Neural cell (in vitro differentiated cells): ENCODE data around the gene GJA10.

Source experiments
- EZH2 ChIP-seq: fragments of 200-600, 300-800 bp; shearing (Covaris generic), sonication (generic); IDR thresholded peaks from 2 replicates; pipeline ENCODE4 v1.6.1; 2014; ENCODE audit warnings: antibody characterized with exemption, low read length, borderline replicate concordance, mild to moderate bottlenecking; ENCODE audit not compliant: insufficient read depth, poor library complexity, severe bottlenecking
- POLR2AphosphoS5 ChIP-seq: IDR thresholded peaks from 2 replicates; pipeline ENCODE4 v1.6.1; 2012
- RAD21 ChIP-seq: fragments of 450-650 bp; conservative IDR thresholded peaks from 2 replicates; pipeline ENCODE4 v1.6.1; 2014; ENCODE audit warnings: antibody characterized with exemption, mild to moderate bottlenecking, moderate library complexity
- TF ChIP-seq, protein P1 (sequence below): fragments of 450-650 bp; IDR thresholded peaks from 2 replicates; pipeline ENCODE4 v1.5.1; 2014; ENCODE audit warnings: antibody characterized with exemption, mild to moderate bottlenecking, moderate library complexity; ENCODE audit not compliant: poor library complexity, severe bottlenecking
- TF ChIP-seq, protein P2 (sequence below): IDR thresholded peaks from 2 replicates; pipeline ENCODE4 v1.6.1; 2012; ENCODE audit warnings: borderline replicate concordance

DNA sequence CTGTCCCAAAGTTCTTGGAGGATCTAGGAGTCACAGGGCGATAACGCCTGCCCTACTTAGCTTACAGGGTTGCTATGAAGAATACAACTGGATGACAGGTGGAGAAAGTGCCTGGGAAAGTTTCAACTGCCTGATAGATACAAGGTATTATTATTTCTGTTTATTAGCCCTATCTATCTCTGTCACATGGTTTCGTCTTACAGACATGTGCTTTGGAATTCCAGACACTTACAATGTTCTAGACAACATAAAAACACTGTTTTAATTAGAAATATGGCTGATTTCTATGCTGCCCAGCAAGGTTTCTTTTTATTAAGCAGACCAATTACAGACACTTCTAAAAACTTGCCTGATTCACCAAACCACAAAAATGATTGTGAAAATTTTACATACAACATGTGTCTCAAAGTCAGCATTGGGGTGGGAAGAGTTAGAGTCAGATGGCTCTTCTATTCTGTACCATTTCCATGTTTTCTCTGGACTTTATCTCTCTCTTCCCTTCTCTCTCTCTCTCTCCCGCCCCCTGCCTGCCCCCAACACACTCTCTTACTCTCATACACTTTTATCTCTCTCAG lies 50.0 kb downstream of the GJA10 start:
- TF ChIP-seq, protein P1, sequence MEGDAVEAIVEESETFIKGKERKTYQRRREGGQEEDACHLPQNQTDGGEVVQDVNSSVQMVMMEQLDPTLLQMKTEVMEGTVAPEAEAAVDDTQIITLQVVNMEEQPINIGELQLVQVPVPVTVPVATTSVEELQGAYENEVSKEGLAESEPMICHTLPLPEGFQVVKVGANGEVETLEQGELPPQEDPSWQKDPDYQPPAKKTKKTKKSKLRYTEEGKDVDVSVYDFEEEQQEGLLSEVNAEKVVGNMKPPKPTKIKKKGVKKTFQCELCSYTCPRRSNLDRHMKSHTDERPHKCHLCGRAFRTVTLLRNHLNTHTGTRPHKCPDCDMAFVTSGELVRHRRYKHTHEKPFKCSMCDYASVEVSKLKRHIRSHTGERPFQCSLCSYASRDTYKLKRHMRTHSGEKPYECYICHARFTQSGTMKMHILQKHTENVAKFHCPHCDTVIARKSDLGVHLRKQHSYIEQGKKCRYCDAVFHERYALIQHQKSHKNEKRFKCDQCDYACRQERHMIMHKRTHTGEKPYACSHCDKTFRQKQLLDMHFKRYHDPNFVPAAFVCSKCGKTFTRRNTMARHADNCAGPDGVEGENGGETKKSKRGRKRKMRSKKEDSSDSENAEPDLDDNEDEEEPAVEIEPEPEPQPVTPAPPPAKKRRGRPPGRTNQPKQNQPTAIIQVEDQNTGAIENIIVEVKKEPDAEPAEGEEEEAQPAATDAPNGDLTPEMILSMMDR: no peak
- TF ChIP-seq EZH2 (no peak), RAD21 (no peak), POLR2AphosphoS5 (no peak)
- TF ChIP-seq, protein P2, sequence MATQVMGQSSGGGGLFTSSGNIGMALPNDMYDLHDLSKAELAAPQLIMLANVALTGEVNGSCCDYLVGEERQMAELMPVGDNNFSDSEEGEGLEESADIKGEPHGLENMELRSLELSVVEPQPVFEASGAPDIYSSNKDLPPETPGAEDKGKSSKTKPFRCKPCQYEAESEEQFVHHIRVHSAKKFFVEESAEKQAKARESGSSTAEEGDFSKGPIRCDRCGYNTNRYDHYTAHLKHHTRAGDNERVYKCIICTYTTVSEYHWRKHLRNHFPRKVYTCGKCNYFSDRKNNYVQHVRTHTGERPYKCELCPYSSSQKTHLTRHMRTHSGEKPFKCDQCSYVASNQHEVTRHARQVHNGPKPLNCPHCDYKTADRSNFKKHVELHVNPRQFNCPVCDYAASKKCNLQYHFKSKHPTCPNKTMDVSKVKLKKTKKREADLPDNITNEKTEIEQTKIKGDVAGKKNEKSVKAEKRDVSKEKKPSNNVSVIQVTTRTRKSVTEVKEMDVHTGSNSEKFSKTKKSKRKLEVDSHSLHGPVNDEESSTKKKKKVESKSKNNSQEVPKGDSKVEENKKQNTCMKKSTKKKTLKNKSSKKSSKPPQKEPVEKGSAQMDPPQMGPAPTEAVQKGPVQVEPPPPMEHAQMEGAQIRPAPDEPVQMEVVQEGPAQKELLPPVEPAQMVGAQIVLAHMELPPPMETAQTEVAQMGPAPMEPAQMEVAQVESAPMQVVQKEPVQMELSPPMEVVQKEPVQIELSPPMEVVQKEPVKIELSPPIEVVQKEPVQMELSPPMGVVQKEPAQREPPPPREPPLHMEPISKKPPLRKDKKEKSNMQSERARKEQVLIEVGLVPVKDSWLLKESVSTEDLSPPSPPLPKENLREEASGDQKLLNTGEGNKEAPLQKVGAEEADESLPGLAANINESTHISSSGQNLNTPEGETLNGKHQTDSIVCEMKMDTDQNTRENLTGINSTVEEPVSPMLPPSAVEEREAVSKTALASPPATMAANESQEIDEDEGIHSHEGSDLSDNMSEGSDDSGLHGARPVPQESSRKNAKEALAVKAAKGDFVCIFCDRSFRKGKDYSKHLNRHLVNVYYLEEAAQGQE: no peak
